Subcutaneous abdominal adipose tissue (tissue), 5 donors: Measurements from ENCODE around the gene OAS1.
"Not testable (repeated sequence)": the region's sequence is repeated elsewhere in the genome, so short reads cannot be mapped to it uniquely, and the experiment has no call there.

Source experiments
- H3K27ac ChIP-seq: one replicate; pipeline ENCODE4 v1.7.0; 2013; ENCODE audit warnings: low read depth, mild to moderate bottlenecking, inconsistent platforms, low read length, moderate library complexity
- H3K27me3 ChIP-seq, 5 donors: one replicate each; pipeline ENCODE4 v1.7.0; 2013; ENCODE audit warnings: low read length in 5 of 5, inconsistent platforms in 1 of 5; ENCODE audit not compliant: control insufficient read depth in 5 of 5, insufficient read depth in 4 of 5
- H3K36me3 ChIP-seq, 5 donors: one replicate each; pipeline ENCODE4 v1.7.0; 2013; ENCODE audit warnings: low read length in 5 of 5; ENCODE audit not compliant: control insufficient read depth in 5 of 5, insufficient read depth in 5 of 5
- H3K4me1 ChIP-seq, 5 donors: one replicate each; pipeline ENCODE4 v1.7.0; 2013; ENCODE audit warnings: low read length in 5 of 5, mild to moderate bottlenecking in 3 of 5, moderate library complexity in 1 of 5; ENCODE audit not compliant: control insufficient read depth in 5 of 5, insufficient read depth in 5 of 5
- H3K4me3 ChIP-seq, 5 donors: one replicate each; pipeline ENCODE4 v1.7.0; 2013; ENCODE audit warnings: low read length in 5 of 5, low read depth in 1 of 5
- H3K9ac ChIP-seq, 5 donors: one replicate each; pipeline ENCODE4 v1.7.0; 2013; ENCODE audit warnings: low read length in 5 of 5, mild to moderate bottlenecking in 4 of 5, moderate library complexity in 3 of 5
- H3K9me3 ChIP-seq, 5 donors: one replicate each; pipeline ENCODE4 v1.7.0; 2013; ENCODE audit warnings: low read length in 5 of 5; ENCODE audit not compliant: control insufficient read depth in 5 of 5
- donor health status: healthy.
- donor health status: healthy.
- donor health status: healthy.
- donor health status: healthy.
- donor health status: healthy.

Gene OAS1

DNA sequence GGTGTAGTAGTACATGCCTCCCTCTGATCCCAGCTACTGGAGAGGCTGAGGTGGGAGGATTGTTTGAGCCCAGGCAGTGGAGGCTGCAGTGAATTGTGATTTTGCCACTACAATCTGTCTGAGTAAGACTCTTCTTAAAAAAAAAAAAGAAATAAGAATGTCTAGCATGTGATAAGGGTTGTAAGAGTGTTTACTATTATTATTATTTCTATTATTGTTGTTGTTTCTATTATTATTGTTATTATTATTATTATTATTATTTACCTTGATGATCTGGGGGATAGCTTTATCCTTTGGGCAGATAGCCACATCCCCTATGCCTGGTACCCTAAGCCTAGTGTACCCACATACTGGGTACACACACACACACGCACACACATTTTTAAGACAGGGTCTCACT lies 35.8 kb downstream of the OAS1 start:
- Histone ChIP-seq H3K36me3 (peaks cover 3 to 38% (median 32%) of the 10 kb centered on the region in 5 donors), H3K27ac (no peak overlapping the region), H3K4me3 (no peak overlapping the region)

DNA sequence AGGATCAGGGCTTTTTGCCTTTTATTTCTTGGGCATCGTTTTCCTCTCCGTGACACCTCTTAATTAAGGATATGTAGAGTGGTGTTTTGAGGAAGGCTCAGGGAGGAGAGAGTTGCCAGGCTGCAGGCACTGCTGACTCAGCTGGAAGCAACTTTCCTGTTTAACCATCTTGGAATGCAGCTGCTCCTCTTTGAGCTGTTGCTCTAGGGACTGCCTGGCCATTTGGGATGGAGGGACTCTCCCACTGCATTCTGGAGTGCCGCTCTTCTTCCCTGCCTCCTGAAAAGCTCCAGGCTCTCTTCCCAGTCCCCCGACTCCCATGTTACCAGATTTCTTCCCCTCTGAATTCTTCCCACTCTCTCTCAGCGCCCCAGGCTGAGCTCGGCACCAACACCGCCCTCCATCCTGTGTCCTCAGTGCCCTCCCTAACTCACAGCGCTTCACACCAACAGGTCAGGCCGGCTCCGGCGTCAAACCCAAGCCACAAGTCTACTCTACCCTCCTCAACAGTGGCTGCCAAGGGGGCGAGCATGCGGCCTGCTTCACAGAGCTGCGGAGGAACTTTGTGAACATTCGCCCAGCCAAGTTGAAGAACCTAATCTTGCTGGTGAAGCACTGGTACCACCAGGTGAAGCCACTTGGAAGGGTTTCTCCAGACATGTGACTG lies 37.4 kb downstream of the OAS1 start:
- Histone ChIP-seq H3K27ac (no peak overlapping the region), H3K4me3 (no peak overlapping the region), H3K9ac (no peak overlapping the region), H3K9me3 (no peaks in the 10 kb centered on the region), H3K27me3 (no peaks in the 10 kb centered on the region), H3K36me3 (peaks cover 3 to 50% (median 45%) of the 10 kb centered on the region in 5 donors), H3K4me1 (peaks cover 3 to 14% (median 7%) of the 10 kb centered on the region in 5 donors)

More for the DNA sequence above, 35.8 kb downstream of the OAS1 start:
- Histone ChIP-seq H3K27me3 (no peaks in the 10 kb centered on the region), H3K4me1 (peaks cover 3 to 25% (median 15%) of the 10 kb centered on the region in 5 donors), H3K9me3 (no peaks in the 10 kb centered on the region), H3K9ac (no peak overlapping the region)

DNA sequence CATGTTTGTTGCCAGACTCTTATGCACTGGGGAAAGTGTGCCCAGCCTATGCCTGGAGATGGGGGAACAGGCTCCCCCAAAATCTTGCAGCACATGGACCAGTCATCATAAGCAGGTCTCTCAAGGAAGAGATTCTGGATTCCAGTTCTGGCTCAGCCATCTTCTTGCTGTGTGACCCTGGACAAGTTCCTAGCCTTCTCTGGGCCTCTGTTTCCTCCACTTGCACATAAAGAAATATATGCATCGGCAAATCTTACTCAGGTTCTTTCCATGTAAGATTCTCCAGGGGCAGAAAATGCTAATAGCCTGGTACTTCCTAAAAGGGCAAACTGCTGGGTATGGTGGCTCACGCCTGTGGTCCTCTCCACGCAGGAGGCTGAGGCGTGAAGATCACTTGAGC lies 38.8 kb downstream of the OAS1 start:
- H3K4me1 ChIP-seq, result peaks cover 0 to under 1% (median 0%) of the 10 kb centered on the region in 5 donors
- peaks cover 3 to 61% (median 48%) of the 10 kb centered on the region in 5 donors for H3K36me3 ChIP-seq
- H3K27ac ChIP-seq, result no peak overlapping the region
- H3K9me3 ChIP-seq, result no peaks in the 10 kb centered on the region
- H3K9ac ChIP-seq, result no peak overlapping the region
- no peak overlapping the region for H3K4me3 ChIP-seq
- no peaks in the 10 kb centered on the region for H3K27me3 ChIP-seq

DNA sequence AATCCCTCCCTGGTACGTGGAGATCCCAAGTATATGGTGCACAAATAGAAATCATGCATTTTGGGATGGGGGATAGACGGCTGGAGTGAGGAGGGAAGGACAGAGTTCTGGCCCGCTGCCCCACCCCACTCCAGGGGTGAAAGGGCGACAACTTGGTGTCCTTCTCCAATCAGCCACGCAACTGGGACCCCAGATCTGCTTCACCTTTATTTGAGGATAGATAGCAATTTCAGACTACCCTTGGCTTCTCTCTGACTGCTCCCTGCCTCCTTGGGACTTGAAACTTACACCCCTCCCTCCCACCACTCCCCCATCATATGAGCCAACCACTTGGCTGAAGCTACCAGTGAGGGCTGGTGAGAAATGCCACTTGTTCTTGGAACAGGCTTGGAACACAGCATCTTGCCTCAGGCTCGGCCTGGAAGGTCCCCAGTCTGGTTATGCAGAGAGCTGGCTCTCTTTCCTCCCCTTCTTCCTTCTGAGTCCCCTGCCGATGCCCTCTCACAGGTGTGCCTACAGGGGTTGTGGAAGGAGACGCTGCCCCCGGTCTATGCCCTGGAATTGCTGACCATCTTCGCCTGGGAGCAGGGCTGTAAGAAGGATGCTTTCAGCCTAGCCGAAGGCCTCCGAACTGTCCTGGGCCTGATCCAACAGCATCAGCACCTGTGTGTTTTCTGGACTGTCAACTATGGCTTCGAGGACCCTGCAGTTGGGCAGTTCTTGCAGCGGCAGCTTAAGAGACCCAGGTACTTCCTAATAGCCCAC lies 39.7 kb downstream of the OAS1 start:
- no peak overlapping the region for H3K4me3 ChIP-seq

DNA sequence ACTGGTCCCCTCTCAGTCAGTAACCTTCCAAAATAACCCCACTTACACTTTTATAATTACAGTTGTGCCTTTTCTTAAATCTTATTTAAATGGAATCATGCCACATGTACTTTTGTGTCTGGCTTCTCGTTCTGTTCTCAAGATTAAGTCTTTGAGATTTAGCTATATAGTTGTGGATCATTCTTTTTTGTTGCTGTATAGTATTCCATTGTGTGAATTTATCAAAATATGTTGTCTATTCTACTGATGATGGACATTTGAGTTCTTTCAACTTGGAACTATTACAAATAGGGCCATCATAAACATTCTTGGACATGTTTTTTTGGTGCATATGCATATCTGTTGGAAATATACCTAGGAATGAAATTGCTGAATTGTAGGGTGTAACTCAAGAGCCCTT lies 40.6 kb downstream of the OAS1 start:
- H3K27me3 ChIP-seq, result no peaks in the 10 kb centered on the region
- no peaks in the 10 kb centered on the region for H3K4me1 ChIP-seq
- peaks cover 0 to 3% (median 0%) of the 10 kb centered on the region in 5 donors for H3K9me3 ChIP-seq
- no peak overlapping the region for H3K4me3 ChIP-seq
- peaks cover 8 to 66% (median 51%) of the 10 kb centered on the region in 5 donors for H3K36me3 ChIP-seq
- no peak overlapping the region for H3K9ac ChIP-seq
- H3K27ac ChIP-seq, result no peak overlapping the region

More for the DNA sequence above, 39.7 kb downstream of the OAS1 start:
- no peak overlapping the region for H3K27ac ChIP-seq
- H3K36me3 ChIP-seq, result peaks cover 8 to 67% (median 55%) of the 10 kb centered on the region in 5 donors
- no peaks in the 10 kb centered on the region for H3K4me1 ChIP-seq
- no peaks in the 10 kb centered on the region for H3K27me3 ChIP-seq
- H3K9me3 ChIP-seq, result no peaks in the 10 kb centered on the region
- no peak overlapping the region for H3K9ac ChIP-seq

DNA sequence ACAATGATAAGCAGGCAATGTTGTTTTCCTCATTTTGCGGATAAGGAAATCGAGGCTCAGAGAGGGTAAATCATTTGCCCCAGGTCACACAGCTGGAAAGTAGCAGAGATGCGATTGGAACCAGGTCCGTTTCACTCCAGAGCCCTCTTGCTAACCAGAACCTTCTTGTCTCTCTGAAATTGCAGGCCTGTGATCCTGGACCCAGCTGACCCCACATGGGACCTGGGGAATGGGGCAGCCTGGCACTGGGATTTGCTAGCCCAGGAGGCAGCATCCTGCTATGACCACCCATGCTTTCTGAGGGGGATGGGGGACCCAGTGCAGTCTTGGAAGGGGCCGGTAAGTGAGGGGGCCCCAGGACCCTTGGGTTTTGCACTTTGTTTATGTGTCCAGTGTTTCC lies 41.0 kb downstream of the OAS1 start:
- H3K4me3 ChIP-seq, result no peak overlapping the region
- H3K36me3 ChIP-seq, result peaks cover 8 to 66% (median 51%) of the 10 kb centered on the region in 5 donors
- H3K27ac ChIP-seq, result no peak overlapping the region
- no peaks in the 10 kb centered on the region for H3K27me3 ChIP-seq
- no peak overlapping the region for H3K9ac ChIP-seq
- H3K4me1 ChIP-seq, result no peaks in the 10 kb centered on the region
- H3K9me3 ChIP-seq, result peaks cover 0 to 7% (median 0%) of the 10 kb centered on the region in 5 donors

DNA sequence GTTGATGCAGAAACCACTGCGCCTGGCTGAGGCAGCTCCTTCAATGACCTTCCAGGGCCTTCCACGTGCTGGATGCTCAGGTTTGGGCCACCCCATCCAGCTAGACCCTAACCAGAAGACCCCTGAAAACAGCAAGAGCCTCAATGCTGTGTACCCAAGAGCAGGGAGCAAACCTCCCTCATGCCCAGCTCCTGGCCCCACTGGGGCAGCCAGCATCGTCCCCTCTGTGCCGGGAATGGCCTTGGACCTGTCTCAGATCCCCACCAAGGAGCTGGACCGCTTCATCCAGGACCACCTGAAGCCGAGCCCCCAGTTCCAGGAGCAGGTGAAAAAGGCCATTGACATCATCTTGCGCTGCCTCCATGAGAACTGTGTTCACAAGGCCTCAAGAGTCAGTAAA lies 42.0 kb downstream of the OAS1 start:
- no peak overlapping the region for H3K27ac ChIP-seq
- peaks cover 0 to 7% (median 0%) of the 10 kb centered on the region in 5 donors for H3K9me3 ChIP-seq
- H3K4me1 ChIP-seq, result no peaks in the 10 kb centered on the region
- no peak overlapping the region for H3K9ac ChIP-seq
- peaks cover 8 to 66% (median 50%) of the 10 kb centered on the region in 5 donors for H3K36me3 ChIP-seq
- no peak overlapping the region for H3K4me3 ChIP-seq
- H3K27me3 ChIP-seq, result no peaks in the 10 kb centered on the region

DNA sequence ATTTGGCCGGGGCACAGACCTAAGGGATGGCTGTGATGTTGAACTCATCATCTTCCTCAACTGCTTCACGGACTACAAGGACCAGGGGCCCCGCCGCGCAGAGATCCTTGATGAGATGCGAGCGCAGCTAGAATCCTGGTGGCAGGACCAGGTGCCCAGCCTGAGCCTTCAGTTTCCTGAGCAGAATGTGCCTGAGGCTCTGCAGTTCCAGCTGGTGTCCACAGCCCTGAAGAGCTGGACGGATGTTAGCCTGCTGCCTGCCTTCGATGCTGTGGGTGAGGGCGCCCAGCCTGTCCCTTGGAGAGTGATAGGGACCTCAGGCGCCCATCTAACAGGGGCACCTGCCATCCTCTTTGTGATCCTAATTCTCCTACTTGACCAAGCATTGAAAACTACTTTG lies 43.9 kb downstream of the OAS1 start:
- Histone ChIP-seq H3K4me3 (no peak overlapping the region), H3K9me3 (peaks cover 0 to 7% (median 0%) of the 10 kb centered on the region in 5 donors), H3K27ac (no peak overlapping the region), H3K27me3 (no peaks in the 10 kb centered on the region), H3K4me1 (no peaks in the 10 kb centered on the region), H3K36me3 (peaks cover 6 to 51% (median 38%) of the 10 kb centered on the region in 5 donors), H3K9ac (no peak overlapping the region)

DNA sequence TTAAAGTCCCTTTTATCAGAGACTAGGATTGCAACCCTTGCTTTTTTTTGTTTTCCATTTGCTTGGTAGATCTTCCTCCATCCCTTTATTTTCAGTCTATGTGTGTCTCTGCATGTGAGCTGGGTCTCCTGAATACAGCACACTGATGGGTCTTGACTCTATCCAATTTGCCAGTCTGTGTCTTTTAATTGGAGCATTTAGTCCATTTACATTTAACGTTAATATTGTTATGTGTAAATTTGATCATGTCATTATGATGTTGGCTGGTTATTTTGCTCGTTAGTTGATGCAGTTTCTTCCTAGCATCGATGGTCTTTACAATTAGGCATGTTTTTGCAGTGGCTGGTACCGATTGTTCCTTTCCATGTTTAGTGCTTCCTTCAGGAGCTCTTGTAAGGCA lies 50.4 kb downstream of the OAS1 start:
- not testable (repeated sequence) for H3K27me3 ChIP-seq, H3K4me1 ChIP-seq, H3K27ac ChIP-seq, H3K9me3 ChIP-seq, H3K4me3 ChIP-seq, H3K9ac ChIP-seq
- H3K36me3 ChIP-seq, result peaks cover 0 to 18% (median 16%) of the 10 kb centered on the region in 5 donors

DNA sequence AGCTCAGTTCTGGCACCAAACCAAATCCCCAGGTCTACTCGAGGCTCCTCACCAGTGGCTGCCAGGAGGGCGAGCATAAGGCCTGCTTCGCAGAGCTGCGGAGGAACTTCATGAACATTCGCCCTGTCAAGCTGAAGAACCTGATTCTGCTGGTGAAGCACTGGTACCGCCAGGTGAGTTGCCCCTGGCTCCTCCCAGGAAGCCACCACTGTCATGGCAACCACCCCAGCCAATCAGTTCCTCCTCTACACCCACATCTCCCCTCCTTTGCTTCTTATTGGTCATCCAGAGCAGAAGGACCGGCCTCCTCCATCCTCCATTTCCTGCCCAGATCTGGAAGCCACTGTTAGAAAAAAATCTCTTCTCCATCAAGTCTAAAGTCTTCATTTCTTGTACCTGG lies 54.3 kb downstream of the OAS1 start:
- no peaks in the 10 kb centered on the region for H3K9me3 ChIP-seq
- peaks cover 0 to 9% (median 7%) of the 10 kb centered on the region in 5 donors for H3K4me1 ChIP-seq
- no peaks in the 10 kb centered on the region for H3K27me3 ChIP-seq
- peaks cover 0 to 56% (median 55%) of the 10 kb centered on the region in 5 donors for H3K36me3 ChIP-seq
- no peak overlapping the region for H3K4me3 ChIP-seq
- no peak overlapping the region for H3K27ac ChIP-seq
- H3K9ac ChIP-seq, result no peak overlapping the region
